Ovary (tissue), 9 donors: Measurements from ENCODE around the gene LYRM4. TPM values are rescaled to one million over a fixed set of nuclear protein-coding genes. Genes with fewer than 3 reads are reported as not detected.

Experiments
- DNase-seq, 5 donors: peaks; one replicate each; pipeline ENCODE4 v3.0.0-alpha.2; 2019 to 2020
- H3K27ac ChIP-seq, 2 donors: fragments of 200-600 bp; one replicate each; pipeline versions ENCODE4 v1.5.1 to v1.8.0; 2019 to 2022
- H3K27me3 ChIP-seq: fragments of 200-600 bp; one replicate; pipeline ENCODE4 v1.8.0; 2022
- H3K36me3 ChIP-seq: fragments of 200-600 bp; sonication (generic); one replicate; pipeline ENCODE4 v1.5.1; 2019
- H3K4me1 ChIP-seq: one replicate; pipeline ENCODE4 v1.8.1; 2013; ENCODE audit warnings: mild to moderate bottlenecking, moderate library complexity; ENCODE audit not compliant: insufficient read depth
- H3K4me3 ChIP-seq: fragments of 200-600 bp; sonication (generic); one replicate; pipeline ENCODE4 v1.5.1; 2017
- H3K9me3 ChIP-seq, 2 donors: fragments of 200-600 bp in 1 of 2; sonication (generic) in 1 of 2; one replicate each; pipeline versions ENCODE4 v1.5.1 to v1.8.1; 2013 to 2019; ENCODE audit warnings: mild to moderate bottlenecking in 1 of 2, moderate library complexity in 1 of 2
- EP300 ChIP-seq: sonication (generic); formaldehyde crosslinking; IDR thresholded peaks from one replicate; pipeline ENCODE4 v1.6.1; 2017; ENCODE audit warnings: antibody characterized with exemption
- POLR2A ChIP-seq: fragments of 450-650 bp; IDR thresholded peaks from one replicate; pipeline ENCODE4 v1.6.1; 2017; ENCODE audit warnings: antibody characterized with exemption, mild to moderate bottlenecking, moderate library complexity
- WGBS, 3 donors: extraction: QIAGEN DNeasy Blood & Tissue Kit in 1 of 3; methylation state at CpG; one replicate each; pipeline versions ENCODE4 v1.1.5 to v1.1.7; 2013 to 2017; 5-methylcytosine and 5-hydroxymethylcytosine counted together
- intact Hi-C, 4 donors: fragments of 100-400 bp; cut with DNase I; formaldehyde crosslinking; loops; one replicate each; pipeline versions ENCODE4 v1.11.0 to v1.15.1; 2022 to 2023
- polyA plus RNA-seq, 2 donors: library from polyadenylated mRNA; stranded (reverse); fragments of 200-250 nt in 1 of 2; fragments of 350-450 nt in 1 of 2; fragmentation: Illumina TruSeq in 1 of 2; extraction: RNeasy Lipid Tissue Mini Kit (QIAGEN cat#74804) in 1 of 2; gene quantifications; one replicate each; pipeline ENCODE4 v1.2.3, GENCODE V29; 2013 to 2014
- total RNA-seq, 7 donors: library from RNA; depleted of rRNA in 2 of 7; stranded (reverse); fragments of >200 nt in 2 of 7; fragmentation: NEBNext Ultra II Directional in 3 of 7; extraction: Animal tissue kit (Norgen Biotek cat#: 25700) in 3 of 7; gene quantifications; one replicate each; pipeline versions ENCODE4 v1.1.0 to v1.2.4, GENCODE V29; 2016 to 2023
- TF ChIP-seq, protein P1 (sequence below), 3 donors: fragments of 450-650 bp in 2 of 3; fragments of 200-600 bp in 1 of 3; IDR thresholded peaks; one replicate each; pipeline versions ENCODE4 v1.5.1 to v1.8.0; 2016 to 2022; ENCODE audit warnings: antibody characterized with exemption in 3 of 3, mild to moderate bottlenecking in 1 of 3
- donor health status: DM: no; HTN: no; CAD: no; lungs with moderate emphysema.
- donor health status: DM: no; HTN: no; CAD: no.
- donor health status: Bipolar disorder and iron deficiency.
- donor health status: DM: yes; HTN: yes; CAD: no.
- donor health status: DM: no; HTN: no; CAD: no.
- donor health status: DM: yes; HTN: yes; CAD: no.

Gene LYRM4
- total and polyA plus RNA-seq, 9 donors: 28.0 to 38.2 (median 33.6) TPM

DNA sequence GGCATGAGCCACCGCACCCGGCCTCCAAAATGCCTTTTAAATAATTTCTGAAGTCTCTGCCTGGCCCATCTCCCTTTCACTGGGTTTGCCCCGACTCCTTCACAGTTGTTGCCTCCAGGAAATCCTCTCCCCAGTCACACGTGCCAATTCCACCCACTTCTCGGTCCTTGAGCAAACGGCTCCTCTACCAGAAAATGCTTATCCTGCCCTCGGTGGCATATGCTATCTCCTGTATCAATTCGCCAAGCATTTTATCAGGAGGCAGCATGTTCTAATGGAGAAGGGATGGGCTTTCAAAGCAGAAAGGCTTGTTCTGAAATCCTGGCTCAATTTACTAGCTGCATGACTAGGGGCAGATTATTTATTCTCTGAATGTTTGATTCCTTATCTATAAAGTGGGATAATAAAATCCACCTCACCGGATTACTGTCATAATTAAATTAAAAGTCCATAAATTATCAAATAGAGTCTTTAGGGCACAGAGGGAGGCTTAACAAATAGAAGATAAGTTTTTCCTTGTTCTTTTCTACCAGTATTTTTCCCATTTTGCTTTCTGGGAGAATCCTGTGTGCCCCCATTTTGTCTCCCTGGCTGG, 109.3 kb downstream of the LYRM4 start:
- no peak overlapping the region for H3K27ac ChIP-seq
- intact Hi-C loops: no loop called here
- 73 to 77% (median 73%) methylated on average over 9 of the region's 9 CpGs for WGBS, 3 donors
- H3K4me1 ChIP-seq: no peaks in the 10 kb centered on the region
- H3K36me3 ChIP-seq: no peaks in the 10 kb centered on the region
- no peaks in the 10 kb centered on the region for H3K27me3 ChIP-seq
- TF ChIP-seq POLR2A (no peak), EP300 (no peak)
- TF ChIP-seq, protein P1, sequence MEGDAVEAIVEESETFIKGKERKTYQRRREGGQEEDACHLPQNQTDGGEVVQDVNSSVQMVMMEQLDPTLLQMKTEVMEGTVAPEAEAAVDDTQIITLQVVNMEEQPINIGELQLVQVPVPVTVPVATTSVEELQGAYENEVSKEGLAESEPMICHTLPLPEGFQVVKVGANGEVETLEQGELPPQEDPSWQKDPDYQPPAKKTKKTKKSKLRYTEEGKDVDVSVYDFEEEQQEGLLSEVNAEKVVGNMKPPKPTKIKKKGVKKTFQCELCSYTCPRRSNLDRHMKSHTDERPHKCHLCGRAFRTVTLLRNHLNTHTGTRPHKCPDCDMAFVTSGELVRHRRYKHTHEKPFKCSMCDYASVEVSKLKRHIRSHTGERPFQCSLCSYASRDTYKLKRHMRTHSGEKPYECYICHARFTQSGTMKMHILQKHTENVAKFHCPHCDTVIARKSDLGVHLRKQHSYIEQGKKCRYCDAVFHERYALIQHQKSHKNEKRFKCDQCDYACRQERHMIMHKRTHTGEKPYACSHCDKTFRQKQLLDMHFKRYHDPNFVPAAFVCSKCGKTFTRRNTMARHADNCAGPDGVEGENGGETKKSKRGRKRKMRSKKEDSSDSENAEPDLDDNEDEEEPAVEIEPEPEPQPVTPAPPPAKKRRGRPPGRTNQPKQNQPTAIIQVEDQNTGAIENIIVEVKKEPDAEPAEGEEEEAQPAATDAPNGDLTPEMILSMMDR (IDR thresholded peaks at IDR 0.05): no peak
- no peak for DNase-seq
- H3K9me3 ChIP-seq: no peaks in the 10 kb centered on the region
- H3K4me3 ChIP-seq: no peak overlapping the region

DNA sequence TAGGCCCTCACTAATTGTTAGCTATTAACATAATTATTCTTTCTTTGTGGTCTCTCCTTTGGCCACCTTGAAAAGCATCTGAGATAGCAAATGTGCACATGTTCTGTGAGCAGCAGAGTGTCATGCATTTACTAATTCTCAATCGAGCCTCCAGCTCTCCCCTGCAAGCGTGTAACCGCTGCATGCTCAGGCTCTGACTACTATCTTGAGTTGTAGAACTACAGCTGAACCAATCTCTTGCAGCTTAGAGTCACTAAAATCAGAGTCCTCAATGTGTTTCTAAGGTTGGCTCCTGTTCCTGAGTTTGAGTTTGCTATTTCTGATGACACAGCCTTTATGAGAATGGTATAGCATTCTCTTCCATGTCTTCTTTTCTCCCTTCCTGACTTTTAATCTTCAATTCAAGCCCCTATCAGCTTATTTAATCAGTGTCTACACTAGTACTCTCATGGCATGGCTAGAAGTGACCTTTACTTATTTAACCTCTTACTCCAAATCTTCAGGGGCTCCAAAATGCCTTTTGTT, 110.1 kb downstream of the LYRM4 start:
- TF ChIP-seq, protein P1 (IDR thresholded peaks at IDR 0.05): no peak
- TF ChIP-seq POLR2A: no peak
- TF ChIP-seq EP300: no peak
- intact Hi-C loops: no loop called here
- Histone ChIP-seq H3K36me3 (no peaks in the 10 kb centered on the region), H3K27me3 (no peaks in the 10 kb centered on the region), H3K9me3 (no peaks in the 10 kb centered on the region), H3K4me3 (no peak overlapping the region), H3K27ac (no peak overlapping the region), H3K4me1 (no peaks in the 10 kb centered on the region)
- 89 to 90% (median 89%) methylated on average over 3 of the region's 3 CpGs for WGBS, 3 donors
- no peak for DNase-seq

DNA sequence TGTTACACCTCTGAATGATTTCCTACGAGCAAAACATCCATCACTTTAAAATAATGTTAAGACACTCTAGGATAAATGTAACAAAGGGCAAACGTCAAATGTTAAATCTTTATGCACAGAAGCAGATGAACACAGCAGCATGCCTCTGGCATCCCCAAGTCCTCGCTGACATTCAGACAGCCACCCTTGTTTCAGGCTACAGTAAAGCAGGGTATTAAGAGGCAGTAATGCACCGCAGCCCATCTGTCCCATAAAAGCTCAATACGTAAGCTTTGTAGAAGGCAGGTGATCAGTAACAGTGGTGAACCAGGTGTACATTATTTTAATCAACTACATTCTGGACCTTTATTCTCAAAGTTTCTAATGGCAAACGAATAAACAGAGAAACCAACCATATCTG, 110.9 kb downstream of the LYRM4 start:
- H3K4me1 ChIP-seq: no peaks in the 10 kb centered on the region
- H3K9me3 ChIP-seq: no peaks in the 10 kb centered on the region
- H3K36me3 ChIP-seq: no peaks in the 10 kb centered on the region
- H3K4me3 ChIP-seq: no peak overlapping the region
- 79 to 93% (median 87%) methylated on average over 6 of the region's 6 CpGs for WGBS, 3 donors
- TF ChIP-seq POLR2A (no peak), EP300 (no peak)
- TF ChIP-seq, protein P1 (IDR thresholded peaks at IDR 0.05): no peak
- DNase-seq: no peak
- no peak overlapping the region for H3K27ac ChIP-seq
- no peaks in the 10 kb centered on the region for H3K27me3 ChIP-seq
- intact Hi-C loops: loop anchor here in 1 of 4 donors (10.0 kb wide), 1 partner anchor 1395 kb away; no protein-coding TSS in a partner anchor

DNA sequence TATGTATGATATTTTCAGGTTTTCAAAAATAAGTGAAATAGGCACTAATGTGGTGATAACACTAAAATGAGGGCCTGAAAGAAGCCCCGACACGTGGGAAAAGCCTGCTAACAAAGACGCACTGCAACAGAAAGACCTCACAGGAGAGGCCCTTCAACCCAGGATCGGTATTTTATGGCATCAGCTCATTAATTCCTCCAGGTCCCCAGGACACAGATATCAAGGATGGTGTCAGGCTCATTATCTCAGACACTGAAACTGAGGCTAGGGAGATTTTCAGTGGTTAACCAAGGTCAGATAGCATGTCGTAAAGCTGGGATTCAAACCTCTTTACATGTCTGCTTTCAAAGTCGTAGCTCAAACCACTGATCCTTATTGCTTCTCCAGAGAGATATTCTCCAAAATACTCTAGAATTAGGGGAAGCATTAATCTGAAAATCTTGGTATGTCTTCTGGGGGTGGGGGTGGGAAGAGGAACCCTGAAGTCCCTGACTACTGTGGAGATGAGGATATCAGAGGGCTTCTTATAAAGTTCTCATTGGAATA, 111.5 kb downstream of the LYRM4 start:
- Histone ChIP-seq H3K9me3 (no peaks in the 10 kb centered on the region), H3K27me3 (no peaks in the 10 kb centered on the region), H3K36me3 (no peaks in the 10 kb centered on the region), H3K4me1 (no peaks in the 10 kb centered on the region), H3K27ac (no peak overlapping the region), H3K4me3 (no peak overlapping the region)
- TF ChIP-seq, protein P1 (IDR thresholded peaks at IDR 0.05): no peak
- TF ChIP-seq EP300: no peak
- TF ChIP-seq POLR2A: no peak
- 66 to 80% (median 76%) methylated on average over 6 of the region's 6 CpGs for WGBS, 3 donors
- intact Hi-C loops: loop anchor here in 1 of 4 donors (10.0 kb wide), 1 partner anchor 1396 kb away; no protein-coding TSS in a partner anchor
- DNase-seq: no peak
